ENCODE data around the gene BICRAL.
"Not testable (repeated sequence)": the region's sequence is repeated elsewhere in the genome, so short reads cannot be mapped to it uniquely, and the experiment has no call there.

Gene BICRAL

DNA sequence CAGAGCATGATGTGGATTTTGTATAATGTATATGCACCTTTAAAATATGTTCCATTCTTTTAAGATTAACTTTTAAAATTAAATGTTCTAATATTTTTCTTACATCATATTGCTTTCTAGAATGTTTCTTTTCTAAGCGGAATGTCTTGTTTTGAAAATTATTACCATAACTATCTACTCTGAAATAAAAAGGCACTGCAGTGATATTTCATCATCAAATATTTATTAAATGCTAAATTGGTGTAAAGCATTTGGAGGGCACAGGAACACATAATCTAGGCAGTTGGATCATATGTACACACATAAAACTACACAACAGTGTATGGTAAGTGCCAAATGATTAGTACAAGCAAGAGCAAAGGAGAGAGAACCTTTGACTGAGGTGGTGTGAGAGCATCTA lies 13.8 kb downstream of the BICRAL start:
- no peak for DNase-seq (ENCODE audit: low spot score)

DNA sequence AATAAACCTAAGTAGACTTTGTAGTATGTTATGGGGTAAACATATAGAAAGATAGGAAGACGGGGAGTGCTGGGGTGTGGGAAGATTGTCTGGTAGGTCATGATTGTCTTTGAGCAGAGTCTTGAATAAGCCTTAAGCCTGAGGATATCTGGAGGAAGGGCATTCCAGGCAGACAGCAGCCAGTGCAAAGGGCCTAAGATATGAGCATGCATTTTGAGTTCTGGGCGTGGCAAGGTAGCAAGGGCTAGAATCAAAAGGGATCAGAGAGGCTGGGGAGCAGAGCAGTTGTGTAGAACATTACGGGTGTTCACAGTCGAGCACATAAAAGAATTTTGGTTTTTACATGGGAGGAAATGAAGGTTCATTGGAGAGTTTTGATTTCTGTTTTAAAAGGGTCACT lies 14.3 kb downstream of the BICRAL start:
- DNase-seq (ENCODE audit: low spot score): no peak

DNA sequence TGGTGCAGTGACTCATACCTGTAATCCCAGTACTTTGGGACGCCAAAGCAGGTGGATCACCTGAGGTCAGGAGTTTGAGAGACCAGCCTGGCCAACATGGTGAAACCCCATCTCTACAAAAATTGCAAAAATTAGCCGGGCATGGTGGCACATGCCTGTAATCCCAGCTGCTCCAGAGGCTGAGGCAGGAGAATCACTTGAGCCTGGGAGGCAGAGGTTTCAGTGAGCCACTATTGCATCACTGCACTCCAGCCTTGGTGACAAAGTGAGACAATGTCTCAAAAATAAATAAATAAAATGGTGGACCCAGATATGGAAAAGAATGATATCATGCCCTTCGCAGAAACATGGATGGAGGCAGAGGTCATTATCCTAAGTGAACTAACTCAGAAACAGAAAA lies 15.8 kb downstream of the BICRAL start:
- DNase-seq (ENCODE audit: low spot score): not testable (repeated sequence)

DNA sequence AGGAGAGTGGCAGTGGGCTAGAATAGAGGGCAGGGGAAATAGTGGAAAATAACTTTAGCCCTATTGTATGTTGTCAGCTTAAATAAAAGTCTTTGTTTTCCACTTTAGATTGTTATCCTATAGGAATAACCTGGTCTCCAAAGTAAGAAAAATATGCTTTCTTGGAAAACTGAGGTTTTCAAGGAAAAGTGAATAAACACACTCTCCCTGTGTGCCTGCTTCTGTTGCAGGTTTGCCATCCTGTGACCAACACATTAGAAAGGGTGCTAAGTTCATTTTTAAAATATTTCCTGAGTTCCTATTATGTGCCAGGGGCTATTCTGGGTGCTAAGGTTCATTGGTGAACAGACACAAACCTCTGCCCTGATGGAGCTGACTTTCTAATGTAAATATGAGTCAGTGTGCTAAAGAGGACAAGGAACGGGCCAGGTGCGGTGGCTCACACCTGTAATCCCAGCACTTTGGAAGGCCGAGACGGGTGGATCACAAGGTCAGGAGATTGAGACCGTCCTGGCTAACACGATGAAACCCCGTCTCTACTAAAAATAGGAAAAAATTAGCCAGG lies 23.5 kb downstream of the BICRAL start:
- no peak for DNase-seq (ENCODE audit: low spot score)

DNA sequence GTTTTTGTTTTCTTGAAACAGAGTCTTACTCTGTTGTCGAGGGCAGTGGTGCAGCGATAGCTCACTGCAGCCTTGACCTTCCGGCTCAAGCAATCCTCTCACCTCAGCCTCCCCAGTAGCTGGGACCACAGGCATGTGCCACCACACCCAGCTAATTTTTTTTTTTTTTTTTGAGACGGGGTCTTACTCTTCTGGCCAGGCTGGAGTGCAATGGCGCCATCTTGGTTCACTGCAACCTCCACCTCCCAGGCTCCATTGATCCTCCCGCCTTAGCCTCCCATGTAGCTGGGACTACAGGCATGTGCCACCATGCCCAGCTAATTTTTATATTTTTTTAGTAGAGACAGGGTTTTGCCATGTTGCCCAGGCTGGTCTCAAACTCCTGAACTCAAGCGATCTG lies 24.5 kb downstream of the BICRAL start:
- not testable (repeated sequence) for DNase-seq (ENCODE audit: low spot score)

DNA sequence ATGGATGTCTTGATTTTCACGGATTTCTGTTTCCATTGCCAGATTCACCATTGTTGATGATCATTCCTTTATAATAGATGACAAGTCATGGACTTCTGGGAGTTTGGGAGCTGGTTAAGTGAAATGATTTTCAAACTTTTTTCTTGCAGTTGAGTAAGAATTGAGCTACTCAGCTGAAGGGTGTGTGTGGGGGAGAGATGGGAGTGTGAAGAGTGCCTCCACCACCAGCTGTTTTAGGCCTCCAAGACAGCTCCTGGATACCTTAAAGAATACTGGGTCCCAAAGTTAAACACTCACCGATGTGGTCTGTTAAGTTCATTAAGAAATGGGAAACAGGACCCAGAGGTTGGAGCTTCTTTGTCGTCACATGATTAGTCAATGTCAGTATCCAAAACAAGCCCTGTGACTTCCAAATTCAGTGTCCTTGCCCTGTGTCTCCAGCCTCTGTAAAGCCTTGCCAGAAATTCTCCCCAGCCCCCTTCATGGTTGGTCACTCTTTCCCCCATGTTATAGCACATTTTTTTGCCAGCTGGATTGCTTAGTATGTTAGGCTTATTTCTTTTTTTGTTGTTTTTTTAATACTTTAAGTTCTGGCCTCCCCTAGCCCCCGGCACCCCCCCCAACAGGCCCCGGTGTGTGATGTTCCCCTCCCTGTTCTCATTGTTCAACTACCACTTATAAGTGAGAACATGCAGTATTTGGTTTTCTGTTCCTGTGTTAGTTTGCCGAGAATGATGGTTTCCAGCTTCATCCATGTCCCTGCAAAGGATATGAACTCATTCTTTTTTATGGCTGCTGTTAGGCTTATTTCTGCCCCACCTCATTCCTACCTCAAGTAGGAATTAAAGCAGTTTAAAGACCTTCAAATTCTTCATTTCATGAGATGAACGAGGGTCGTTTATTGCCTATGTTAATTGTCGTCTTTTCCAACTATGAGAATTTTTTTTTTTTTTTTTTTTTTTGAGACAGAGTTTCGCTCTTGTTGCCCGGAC lies 26.9 kb downstream of the BICRAL start:
- DNase-seq (ENCODE audit: low spot score): no peak

DNA sequence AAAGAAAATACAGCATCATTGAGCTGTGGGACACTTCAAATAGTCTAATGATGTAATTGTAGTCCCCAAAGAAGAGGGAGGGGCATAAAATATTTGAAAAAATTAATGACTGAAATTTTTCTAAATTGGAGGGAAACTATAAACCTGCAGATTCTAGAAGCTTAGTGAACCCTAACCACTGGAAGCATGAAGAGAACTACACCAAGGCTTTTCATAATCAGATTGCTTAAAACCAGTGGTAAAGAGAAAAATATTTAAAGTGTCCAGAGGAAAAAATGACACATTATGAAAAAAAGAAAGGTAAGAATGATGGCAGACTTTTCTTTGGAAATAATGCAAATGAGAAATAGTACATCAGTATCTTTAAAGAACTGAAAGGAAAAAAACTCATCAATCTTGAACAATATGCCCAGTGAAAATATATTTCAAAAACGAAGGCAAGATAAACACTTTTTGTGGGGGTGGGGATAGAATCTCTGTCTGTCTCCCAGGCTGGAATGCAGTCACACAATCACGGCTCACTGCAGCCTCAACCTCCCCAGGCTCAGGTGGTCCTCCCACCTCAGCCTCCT lies 31.3 kb downstream of the BICRAL start:
- no peak for DNase-seq (ENCODE audit: low spot score)

DNA sequence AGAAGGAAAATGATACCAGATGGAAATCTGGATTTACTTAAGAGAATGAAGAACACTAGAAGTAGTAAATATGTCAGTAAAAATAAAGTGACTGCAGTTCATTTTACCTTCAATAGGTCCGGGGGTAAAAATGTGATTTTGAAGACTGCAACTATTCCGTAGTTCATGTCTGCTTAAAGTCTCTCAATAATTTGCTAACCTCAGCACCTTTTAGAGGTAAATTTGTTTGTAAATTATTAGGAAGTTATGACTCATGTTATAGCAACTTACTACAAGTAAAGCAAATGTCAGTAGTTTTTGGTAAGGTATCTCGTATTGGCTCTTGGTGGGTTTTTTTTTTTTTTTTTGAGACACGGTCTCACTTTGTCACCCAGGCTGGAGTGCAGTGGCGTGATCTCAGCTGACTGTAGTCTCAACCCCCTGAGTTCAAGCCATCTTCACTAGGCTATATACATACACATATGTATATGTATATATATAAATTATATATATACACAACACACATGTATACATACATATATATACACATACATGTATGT lies 32.1 kb downstream of the BICRAL start:
- no peak for DNase-seq (ENCODE audit: low spot score)

DNA sequence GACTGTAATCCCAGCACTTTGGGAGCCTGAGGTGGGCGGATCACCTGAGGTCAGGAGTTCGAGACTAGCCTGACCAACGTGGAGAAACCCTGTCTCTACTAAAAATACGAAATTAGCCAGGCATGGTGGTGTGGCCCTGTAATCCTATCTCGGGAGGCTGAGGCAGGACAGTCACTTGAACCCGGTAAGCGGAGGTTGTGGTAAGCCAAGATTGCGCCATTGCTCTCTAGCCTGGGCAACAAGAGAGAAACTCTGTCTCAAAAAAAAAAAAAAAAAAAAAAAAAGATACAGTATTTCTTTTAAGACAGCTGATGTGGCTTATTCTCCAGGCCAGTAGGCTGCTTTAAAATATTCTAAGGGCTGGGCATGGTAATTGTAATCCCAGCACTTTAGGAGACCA lies 33.9 kb downstream of the BICRAL start:
- DNase-seq (ENCODE audit: low spot score): not testable (repeated sequence)

DNA sequence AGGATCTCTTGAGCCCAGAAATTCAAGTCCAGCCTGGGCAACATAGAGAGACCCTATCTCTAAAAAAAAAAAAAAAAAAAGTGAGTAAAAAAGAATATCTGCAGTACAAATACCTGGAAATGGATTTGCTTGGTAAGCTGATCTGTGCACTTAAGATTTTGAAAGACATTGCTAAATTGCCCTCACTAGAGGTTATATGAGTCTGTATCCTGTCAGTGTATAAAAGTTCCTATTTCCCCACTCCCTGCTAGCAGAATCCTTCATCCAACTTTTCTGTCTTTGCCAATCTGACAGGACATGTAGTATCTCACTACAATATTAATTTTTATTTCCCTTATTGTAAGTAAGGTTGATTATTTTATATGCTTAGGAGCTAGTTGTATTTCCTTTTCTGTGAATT lies 36.1 kb downstream of the BICRAL start:
- DNase-seq (ENCODE audit: low spot score): no peak

DNA sequence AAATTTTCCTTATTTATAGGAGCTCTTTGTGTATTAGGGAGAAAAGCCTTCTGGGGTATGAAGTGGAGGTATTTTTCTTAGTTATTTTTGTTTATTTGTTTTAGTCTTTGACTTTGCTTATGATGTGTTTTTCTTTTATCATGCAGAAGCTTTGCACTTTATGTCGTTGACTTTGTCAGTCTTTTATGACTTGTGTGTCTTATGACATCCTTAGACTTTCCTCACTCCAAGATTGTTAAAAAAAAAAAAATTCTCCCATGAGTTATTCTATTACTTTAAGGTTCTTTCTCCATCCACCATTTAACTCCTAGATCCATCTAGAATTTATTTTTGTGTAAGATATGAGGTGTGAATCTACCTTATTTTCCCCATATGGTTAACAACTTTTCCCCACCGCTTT lies 36.6 kb downstream of the BICRAL start:
- DNase-seq (ENCODE audit: low spot score): no peak

DNA sequence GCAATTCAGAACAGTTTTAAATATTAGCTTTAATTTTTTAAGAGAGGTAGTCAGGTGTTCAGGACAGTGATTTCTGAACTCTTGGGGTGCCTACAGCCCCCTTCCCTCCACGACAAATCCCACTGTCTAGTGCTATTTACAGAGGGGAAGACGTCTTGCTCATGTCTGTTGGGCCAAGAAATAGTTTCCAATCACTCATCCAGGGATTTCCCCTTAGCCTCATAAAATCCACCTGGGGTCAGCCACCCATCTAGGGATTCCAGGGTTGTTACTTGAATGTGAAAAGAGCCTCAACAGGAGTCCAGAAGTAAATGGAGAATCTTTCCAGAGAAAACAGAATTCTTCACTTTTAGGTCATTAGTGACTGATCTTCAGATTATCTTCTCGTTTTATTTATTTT lies 37.0 kb downstream of the BICRAL start:
- no peak for DNase-seq (ENCODE audit: low spot score)

DNA sequence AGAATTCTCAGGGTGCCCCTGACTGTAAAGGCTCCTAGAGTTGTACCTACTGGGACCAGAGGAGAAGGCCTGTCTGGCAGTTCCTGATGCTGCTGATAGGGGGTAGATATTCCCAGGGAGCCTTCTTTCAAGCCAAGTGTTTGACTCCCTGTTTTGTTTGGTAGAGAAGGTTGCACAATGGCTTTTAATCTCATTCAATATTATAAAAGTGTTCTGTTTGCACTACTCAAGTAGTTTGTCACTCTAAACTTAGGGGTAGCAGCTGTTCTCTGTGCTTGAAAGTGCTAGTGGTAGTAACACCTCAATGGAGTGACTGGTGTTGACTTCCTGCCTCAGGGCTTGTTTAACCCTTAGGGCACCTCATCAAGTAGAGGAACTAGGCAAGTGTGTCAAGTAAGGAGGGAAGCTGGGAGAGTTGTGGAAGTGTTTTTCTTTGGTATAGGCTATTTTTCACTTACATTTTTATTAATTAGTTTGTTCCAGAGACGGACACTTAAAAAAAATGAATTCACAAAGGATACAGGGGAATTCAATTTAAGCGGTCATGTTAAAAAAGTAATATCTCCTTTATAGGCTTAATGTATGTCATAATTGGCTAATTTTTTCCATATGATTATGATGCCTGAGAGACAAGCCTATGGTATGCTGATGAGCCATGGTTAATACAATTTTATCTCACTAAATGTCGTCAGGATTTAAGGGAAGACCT lies 38.1 kb downstream of the BICRAL start:
- DNase-seq (ENCODE audit: low spot score): no peak

DNA sequence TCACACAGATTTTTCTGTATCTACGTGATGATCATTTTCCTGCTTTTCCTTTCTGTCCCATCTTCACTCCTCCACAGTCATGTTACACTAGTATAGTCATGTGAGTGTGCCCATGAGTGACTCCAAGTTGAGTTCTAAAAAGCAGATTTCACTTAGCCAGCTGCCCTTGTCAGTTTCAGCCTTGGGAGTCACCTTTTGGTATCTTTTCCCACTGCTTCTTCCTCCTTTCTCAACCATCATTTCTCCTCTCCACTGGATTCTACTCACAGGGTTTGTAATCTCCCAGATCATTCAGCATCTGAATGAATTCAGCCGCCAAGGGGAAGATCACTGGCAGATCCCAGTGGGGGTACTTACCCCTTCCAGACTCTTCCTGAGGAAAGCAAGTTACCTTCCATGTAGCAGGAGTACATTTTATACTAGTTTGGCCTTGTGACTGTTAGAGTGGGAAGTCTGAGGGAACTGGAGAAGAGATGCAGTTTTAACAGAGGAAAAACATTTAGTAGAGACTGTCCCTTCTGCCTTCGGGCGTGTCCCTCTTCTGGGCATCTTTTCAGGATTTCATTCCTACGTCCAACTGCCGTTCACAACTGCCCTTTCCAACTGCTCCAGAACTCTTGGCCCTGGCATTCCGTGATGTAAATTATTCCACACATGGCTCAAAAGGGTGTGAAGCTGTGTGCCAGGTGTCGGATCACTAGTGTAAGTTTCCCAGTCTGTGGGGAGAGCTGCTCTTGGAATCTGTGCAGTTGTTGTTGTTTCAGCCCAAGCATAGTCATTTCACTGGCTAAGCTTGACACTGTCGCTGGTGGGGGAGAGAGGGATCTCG lies 38.9 kb downstream of the BICRAL start:
- no peak for DNase-seq (ENCODE audit: low spot score)

DNA sequence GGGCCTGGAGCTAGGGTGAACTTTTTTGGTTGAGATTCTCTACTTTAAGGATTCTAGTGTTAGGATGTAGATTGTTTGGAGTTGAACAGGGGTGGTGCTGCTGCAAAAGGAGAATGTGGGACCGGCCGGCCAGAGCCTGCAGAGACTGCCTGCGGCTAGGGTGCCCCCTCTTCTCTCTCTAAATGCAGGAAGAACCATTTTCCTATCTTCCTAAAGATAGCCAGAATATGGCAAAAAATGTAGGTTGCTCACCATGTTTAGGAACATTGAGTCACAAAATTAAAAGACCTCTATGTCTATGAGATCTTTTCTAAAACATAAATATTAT lies 39.5 kb downstream of the BICRAL start:
- no peak for DNase-seq (ENCODE audit: low spot score)

DNA sequence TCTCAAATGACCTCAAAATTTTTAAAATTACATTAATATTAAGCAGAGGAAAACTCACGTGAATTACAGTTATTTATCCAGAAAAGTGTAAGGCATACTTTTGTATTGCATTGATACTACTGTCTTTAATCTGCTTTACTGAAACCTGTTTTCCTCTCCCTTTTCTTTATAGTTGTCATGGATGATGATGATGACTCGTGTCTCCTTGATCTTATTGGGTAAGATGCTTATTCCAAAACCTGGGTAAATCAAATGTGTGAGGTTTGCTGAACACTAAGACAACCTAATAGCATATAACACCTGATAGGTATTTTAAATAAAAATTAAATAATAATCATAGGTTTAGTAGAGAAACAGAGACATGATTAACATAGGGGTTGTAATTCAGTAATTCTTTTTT lies 40.0 kb downstream of the BICRAL start:
- DNase-seq (ENCODE audit: low spot score): no peak

DNA sequence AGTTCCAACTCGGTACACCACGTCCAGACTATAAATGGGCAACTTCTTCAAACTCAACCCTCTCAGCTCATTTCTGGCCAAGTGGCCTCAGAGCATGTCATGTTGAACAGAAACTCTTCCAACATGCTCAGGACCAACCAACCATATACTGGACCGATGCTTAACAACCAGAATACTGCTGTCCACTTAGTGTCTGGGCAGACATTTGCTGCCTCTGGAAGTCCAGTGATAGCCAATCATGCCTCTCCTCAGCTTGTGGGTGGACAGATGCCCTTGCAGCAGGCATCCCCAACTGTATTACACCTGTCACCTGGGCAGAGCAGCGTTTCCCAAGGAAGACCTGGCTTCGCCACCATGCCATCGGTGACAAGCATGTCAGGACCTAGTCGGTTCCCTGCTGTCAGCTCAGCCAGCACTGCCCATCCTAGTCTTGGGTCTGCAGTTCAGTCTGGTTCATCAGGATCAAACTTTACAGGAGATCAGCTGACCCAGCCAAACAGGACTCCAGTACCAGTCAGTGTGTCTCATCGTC lies 47.8 kb downstream of the BICRAL start:
- no peak for DNase-seq (ENCODE audit: low spot score)

DNA sequence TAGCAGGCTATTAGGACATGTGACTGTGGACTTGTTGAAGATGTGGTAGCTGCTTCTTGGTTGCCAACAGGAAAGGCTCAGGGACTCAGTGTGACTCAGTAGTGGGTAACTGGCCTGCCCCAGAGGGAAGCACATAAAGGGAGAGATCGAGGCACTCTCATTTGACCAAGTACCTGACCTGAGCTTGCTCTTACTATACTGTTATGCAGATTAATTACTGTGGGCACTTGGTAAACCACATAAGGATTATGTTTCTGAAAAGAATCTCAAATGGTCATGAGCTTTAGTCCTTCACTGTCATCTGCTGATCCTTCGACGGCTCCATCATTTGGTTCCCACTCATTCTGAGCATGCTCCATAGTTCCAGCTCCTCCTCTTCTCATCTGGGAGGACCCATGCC lies 49.4 kb downstream of the BICRAL start:
- no peak for DNase-seq (ENCODE audit: low spot score)

DNA sequence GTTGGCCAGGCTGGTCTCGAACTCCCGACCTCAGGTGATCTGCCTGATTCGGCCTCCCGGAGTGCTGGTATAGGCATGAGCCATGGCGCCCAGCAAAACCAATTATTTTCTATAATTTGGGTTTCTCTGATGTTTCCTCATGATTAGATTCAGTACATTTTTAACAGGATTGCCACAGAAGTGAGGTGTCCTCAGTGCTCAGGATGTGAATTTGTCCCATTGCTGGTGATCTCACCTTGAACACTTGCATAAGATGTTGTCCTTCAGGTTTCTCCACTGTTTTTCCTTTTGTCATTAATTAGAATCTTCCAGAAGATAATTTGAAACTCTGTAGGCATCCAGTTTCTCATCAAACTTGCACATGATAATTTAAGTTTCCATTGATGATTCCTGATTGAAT lies 52.2 kb downstream of the BICRAL start:
- DNase-seq (ENCODE audit: low spot score): no peak

DNA sequence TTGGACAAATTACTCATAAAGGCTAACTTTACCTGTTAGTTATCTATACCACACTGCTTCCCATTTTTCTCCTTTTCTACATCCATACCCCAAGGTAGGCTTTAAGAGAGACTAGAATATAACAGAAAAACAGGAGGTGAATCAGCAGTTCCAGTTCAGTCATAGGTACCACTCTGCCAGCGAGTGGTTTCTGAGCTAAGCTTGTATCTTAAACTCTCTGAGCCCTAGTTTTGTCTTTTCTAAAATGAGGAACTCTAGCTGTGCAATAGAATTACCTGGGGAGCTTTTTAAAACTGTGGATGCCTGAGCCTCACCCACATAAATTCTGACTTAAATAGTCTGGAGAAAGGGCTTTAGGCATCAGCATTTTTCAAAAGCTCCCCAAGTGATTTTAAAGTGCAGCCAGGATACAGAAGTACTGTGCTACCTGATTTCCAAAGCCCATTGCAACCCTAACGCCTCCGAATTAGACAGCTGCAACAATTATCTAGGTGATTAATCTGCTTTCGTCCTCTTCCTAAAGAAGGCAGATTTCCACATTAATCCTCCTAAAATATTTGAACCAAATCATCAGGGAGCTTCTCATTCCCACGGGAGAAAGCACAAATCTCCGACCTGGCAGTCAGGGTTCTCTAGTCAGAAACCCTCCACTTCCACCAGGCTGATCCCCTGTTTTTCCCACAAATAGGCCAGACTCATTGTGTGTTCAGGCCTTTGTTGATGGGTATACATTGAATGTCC lies 60.2 kb downstream of the BICRAL start:
- no peak for DNase-seq (ENCODE audit: low spot score)

Data from SK-N-DZ (cell line).